ENCODE results near the gene CENPT. TPM values are rescaled to one million over a fixed set of nuclear protein-coding genes. Genes with fewer than 3 reads are reported as not detected.

The CENPT gene
- total and polyA plus RNA-seq, 2 donors (not counting 3 experiments of a cell fraction or from before 2014, with no cell fraction given) = 60.3 to 61.3 TPM

DNA sequence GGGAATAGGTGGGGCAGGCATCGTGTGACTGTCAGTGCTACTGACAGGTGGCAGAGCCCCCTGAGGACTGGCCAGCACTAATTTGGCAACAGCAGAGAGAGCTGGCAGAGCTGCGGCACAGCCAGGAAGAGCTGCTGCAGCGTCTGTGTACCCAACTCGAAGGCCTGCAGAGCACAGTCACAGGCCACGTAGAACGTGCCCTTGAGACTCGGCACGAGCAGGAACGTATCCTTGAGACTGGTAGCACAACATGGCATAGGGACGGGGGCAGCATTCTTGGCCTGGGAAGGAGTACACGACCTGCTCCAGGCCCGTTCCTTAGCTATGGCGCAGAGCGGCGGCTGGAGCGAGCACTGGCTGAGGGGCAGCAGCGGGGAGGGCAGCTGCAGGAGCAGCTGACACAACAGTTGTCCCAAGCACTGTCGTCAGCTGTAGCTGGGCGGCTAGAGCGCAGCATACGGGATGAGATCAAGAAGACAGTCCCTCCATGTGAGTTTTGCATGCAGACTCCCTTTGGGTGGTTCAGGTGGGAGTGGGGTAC lies 34.2 kb upstream of the CENPT start:
- no peak for FAIRE-seq
- peaks cover 19 to 87% of the 10 kb centered on the region in 2 experiments for H3K36me3 ChIP-seq (ENCODE audit: control insufficient read depth in 2 of 2, extremely low read depth in 1 of 2, insufficient read depth in 2 of 2, low read length in 2 of 2)
- no peaks in the 10 kb centered on the region for H3K4me1 ChIP-seq (ENCODE audit: control insufficient read depth, extremely low read depth, insufficient read depth, low read length)
- H3K79me2 ChIP-seq (ENCODE audit: control insufficient read depth, insufficient read depth, low read length) = no peaks in the 10 kb centered on the region
- intact Hi-C loops (cut with micrococcal nuclease) (loop anchor here (5.0 kb wide), 1 partner anchor 181 kb away; no protein-coding TSS in a partner anchor), dilution Hi-C loops (cut with MboI; ENCODE audit: extremely low pct_ligation_motif_present, low sequenced_read_pairs) (no loop called here)
- no peaks in the 10 kb centered on the region for H3K9me1 ChIP-seq (replicated peaks; ENCODE audit: control insufficient read depth, extremely low read depth, insufficient read depth, low read length)
- H2AFZ ChIP-seq (ENCODE audit: low read depth, low read length) = no peak overlapping the region
- H3K27ac ChIP-seq (ENCODE audit: insufficient read depth, low read depth, low read length) = no peak overlapping the region
- H3K27me3 ChIP-seq (ENCODE audit: control insufficient read depth in 2 of 2, insufficient read depth in 2 of 2, low read length in 2 of 2) = no peaks in the 10 kb centered on the region
- H4K20me1 ChIP-seq (replicated peaks; ENCODE audit: control insufficient read depth, extremely low read depth, insufficient read depth, low read length) = no peaks in the 10 kb centered on the region
- TF ChIP-seq, protein P1, sequence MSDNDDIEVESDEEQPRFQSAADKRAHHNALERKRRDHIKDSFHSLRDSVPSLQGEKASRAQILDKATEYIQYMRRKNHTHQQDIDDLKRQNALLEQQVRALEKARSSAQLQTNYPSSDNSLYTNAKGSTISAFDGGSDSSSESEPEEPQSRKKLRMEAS (IDR thresholded peaks at IDR 0.05; ENCODE audit: insufficient read depth, insufficient read length) = no peak
- TF ChIP-seq GATA2 (IDR thresholded peaks at IDR 0.05; ENCODE audit: insufficient read depth, insufficient read length, low read depth, low read length) (no peak), POLR2AphosphoS5 (IDR thresholded peaks at IDR 0.05; ENCODE audit: insufficient read depth, low read depth, low read length) (no peak), EZH2 (IDR thresholded peaks at IDR 0.05; ENCODE audit: borderline replicate concordance, low read depth, low read length, severe bottlenecking) (no peak), JUN (IDR thresholded peaks at IDR 0.05; ENCODE audit: borderline replicate concordance, insufficient read depth, insufficient read length, low read depth) (no peak), MYC (IDR thresholded peaks at IDR 0.05; ENCODE audit: low read depth, low read length) (no peak), POLR2A (IDR thresholded peaks at IDR 0.05; ENCODE audit: low read depth, low read length) (no peak), FOS (IDR thresholded peaks at IDR 0.05; ENCODE audit: borderline replicate concordance, insufficient read depth, low read length) (no peak)
- TF ChIP-seq, protein P2, sequence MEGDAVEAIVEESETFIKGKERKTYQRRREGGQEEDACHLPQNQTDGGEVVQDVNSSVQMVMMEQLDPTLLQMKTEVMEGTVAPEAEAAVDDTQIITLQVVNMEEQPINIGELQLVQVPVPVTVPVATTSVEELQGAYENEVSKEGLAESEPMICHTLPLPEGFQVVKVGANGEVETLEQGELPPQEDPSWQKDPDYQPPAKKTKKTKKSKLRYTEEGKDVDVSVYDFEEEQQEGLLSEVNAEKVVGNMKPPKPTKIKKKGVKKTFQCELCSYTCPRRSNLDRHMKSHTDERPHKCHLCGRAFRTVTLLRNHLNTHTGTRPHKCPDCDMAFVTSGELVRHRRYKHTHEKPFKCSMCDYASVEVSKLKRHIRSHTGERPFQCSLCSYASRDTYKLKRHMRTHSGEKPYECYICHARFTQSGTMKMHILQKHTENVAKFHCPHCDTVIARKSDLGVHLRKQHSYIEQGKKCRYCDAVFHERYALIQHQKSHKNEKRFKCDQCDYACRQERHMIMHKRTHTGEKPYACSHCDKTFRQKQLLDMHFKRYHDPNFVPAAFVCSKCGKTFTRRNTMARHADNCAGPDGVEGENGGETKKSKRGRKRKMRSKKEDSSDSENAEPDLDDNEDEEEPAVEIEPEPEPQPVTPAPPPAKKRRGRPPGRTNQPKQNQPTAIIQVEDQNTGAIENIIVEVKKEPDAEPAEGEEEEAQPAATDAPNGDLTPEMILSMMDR (IDR thresholded peaks at IDR 0.05; ENCODE audit: extremely low read depth in 1 of 2, insufficient read depth in 1 of 2, low read depth in 1 of 2, low read length in 2 of 2) = no peak
- no TSS peak for BruUV-seq (replicated peaks)
- ChIA-PET CTCF (interaction anchor here (0.7 to 5.4 kb wide), 10 partner anchors 11 to 360 kb away, joined by 3 to 106 read pairs (median 12); partner anchors contain the start of genes CTRL, PSKH1 and PSMB10), POLR2A (no interaction called here)
- H3K9ac ChIP-seq (replicated peaks; ENCODE audit: extremely low read depth, insufficient read depth, low read length) = no peak overlapping the region
- H3K9me3 ChIP-seq (replicated peaks; ENCODE audit: control insufficient read depth, insufficient read depth, low read length) = no peaks in the 10 kb centered on the region
- DNase-seq (ENCODE audit: low read depth, low spot score) = no peak
- H3K4me3 ChIP-seq (replicated peaks in 1 of 3; ENCODE audit: insufficient read depth in 1 of 3, low read depth in 1 of 3, low read length in 3 of 3) = no peak overlapping the region
- H3K4me2 ChIP-seq (ENCODE audit: insufficient read depth, low read length) = no peak overlapping the region
